DMS 273 treated with DMSO at 0.1 percent for 48 hours (cell line): ENCODE results near the gene SLC6A8.
"Not testable (repeated sequence)": the region's sequence is repeated elsewhere in the genome, so short reads cannot be mapped to it uniquely, and the experiment has no call there.

Experiments
- DNase-seq: peaks from one replicate; lab custom pipeline; 2025; lab: John Stamatoyannopoulos, UW

Gene SLC6A8

GRCh38 chrX:153693216-153694086 is 5.7 kb downstream of the SLC6A8 start:
- no peak for DNase-seq

- DNase-seq = not testable (repeated sequence)
Observed at GRCh38 chrX:153694256-153694655, 6.5 kb downstream of the SLC6A8 start.

- no peak for DNase-seq
Observed at GRCh38 chrX:153694687-153695270, 7.1 kb downstream of the SLC6A8 start.

DNA sequence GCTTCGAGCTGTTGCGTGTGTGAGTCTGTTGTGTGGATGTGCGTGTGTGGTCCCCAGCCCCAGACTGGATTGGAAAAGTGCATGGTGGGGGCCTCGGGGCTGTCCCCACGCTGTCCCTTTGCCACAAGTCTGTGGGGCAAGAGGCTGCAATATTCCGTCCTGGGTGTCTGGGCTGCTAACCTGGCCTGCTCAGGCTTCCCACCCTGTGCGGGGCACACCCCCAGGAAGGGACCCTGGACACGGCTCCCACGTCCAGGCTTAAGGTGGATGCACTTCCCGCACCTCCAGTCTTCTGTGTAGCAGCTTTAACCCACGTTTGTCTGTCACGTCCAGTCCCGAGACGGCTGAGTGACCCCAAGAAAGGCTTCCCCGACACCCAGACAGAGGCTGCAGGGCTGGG is 8.4 kb downstream of the SLC6A8 start:
- DNase-seq = no peak

GRCh38 chrX:153696538-153696937 is 8.8 kb downstream of the SLC6A8 start:
- DNase-seq = not testable (repeated sequence)

GRCh38 chrX:153696986-153697722 is 9.4 kb downstream of the SLC6A8 start:
- not testable (repeated sequence) for DNase-seq

- DNase-seq = no peak
Observed at GRCh38 chrX:153697924-153698865, 10.5 kb downstream of the SLC6A8 start.

GRCh38 chrX:153699210-153699783 is 11.6 kb downstream of the SLC6A8 start:
- DNase-seq = not testable (repeated sequence)

GRCh38 chrX:153699784-153700371 is 12.2 kb downstream of the SLC6A8 start:
- DNase-seq = not testable (repeated sequence)

DNA sequence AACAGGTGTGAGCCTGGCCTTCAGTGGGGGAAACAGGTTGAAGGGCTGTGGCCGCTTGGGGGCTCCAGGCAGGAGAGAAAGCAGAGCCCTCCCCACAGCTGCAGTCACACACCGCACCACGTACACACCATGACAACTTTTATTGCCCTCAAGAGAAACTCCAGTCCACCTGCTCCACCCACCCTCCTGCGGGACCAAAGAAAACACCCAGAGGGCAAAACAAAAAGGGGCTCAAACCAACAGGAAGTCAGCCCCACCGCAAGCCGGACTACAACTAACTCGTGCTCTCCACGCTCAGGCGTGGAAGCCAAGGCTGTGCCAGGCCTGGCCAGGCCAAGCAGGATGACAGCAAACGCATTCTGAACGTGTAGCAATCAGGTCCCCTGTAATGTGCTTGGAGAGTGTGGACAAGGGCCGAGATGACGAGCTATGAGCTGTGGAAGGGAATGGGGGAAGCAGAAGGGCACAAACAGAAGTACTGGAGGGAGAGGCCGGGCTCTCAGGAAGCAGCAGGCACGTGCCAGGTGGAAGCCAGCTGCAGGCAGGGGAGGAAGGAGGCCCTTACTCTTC is 12.7 kb downstream of the SLC6A8 start:
- no peak for DNase-seq

GRCh38 chrX:153700967-153701366 is 13.2 kb downstream of the SLC6A8 start:
- no peak for DNase-seq

DNA sequence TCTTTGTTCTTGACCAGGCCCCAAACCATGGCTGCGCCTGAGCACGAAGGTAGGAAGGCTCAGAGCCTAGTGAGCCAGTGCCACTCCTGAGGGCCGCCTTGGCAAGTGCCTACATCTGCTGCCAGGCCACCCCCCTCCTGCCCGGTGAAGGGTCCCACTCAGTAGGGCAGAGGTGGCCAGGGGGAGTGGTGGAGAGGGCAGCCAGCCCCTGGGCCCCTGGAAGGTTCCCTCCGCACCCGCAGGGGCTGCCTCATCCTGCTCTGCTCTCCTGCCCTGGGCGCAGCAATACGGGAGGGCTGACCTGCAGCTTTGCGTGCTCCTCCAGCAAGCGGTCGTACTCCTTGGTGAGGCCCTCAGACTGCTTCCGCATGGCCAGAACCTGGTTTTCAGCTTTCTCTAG is 14.0 kb downstream of the SLC6A8 start:
- DNase-seq = no peak

DNA sequence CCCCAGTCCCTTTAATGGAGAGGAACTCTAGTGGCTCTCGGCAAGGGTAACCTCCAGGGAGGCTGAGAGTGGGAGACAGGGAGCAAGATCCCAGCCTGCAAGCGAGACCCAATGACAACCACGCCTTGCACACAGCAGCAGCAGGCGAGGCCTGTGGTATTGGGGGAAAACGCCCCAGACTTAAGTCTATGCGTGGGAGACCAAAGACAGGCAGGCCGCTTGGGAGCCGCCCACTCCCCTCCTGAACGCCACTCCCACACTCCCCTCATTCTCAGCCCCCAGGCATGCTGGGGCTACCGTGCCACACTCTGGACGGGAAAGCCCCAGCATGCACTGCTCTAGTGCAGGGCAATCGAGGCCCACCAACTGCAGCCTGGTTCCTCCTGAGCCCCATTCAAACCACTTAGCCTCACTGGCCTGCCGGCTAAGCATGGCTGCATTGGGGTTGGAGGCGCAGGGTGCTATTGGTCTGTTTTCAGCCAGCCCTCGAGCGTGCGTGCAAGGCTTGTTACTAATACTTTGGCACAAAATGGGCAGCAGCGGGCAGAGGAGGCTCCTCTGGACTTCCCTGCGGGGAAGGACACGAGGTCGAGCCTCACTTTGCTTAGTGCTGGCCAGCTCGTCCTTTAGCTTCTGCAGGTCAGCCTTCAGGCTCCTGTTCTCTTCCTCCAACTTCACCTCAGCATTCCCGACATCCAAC is 14.8 kb downstream of the SLC6A8 start:
- DNase-seq = no peak

DNA sequence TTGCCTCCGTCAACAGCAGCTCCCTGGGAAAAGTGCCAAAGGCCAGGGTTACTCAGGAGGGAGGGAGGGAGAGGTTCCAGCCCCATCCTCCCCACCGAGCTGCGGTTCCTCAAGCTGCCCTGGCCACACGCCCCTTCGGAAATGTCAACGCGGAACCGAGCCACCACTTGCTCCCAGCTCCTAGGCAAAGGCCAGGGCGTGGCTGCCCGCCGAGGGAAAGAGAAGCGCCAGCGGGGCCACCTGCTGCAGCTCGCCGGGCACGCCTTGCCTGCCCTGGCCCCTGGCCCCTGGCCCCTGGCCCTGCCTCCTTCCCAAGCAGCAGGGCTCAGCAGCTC is 15.3 kb downstream of the SLC6A8 start:
- no peak for DNase-seq

GRCh38 chrX:153704021-153704526 is 16.3 kb downstream of the SLC6A8 start:
- DNase-seq = no peak

GRCh38 chrX:153704631-153705402 is 17.1 kb downstream of the SLC6A8 start:
- DNase-seq = not testable (repeated sequence)

GRCh38 chrX:153705403-153706060 is 17.8 kb downstream of the SLC6A8 start:
- not testable (repeated sequence) for DNase-seq

GRCh38 chrX:153706799-153707198 is 19.1 kb downstream of the SLC6A8 start:
- DNase-seq = no peak
